Astrocyte (in vitro differentiated cells and primary cell): ENCODE data around the gene SAA2.

Experiments
- EZH2 ChIP-seq: IDR thresholded peaks from 2 replicates; pipeline ENCODE4 v1.6.1; 2012; ENCODE audit warnings: mild to moderate bottlenecking, low read length, inconsistent platforms; ENCODE audit not compliant: insufficient read depth
- TF ChIP-seq, protein P1 (sequence below): IDR thresholded peaks from 2 replicates; pipeline ENCODE4 v1.5.1; 2011; ENCODE audit warnings: low read depth, mild to moderate bottlenecking, inconsistent platforms, low read length, moderate library complexity; ENCODE audit not compliant: insufficient read depth

DNA sequence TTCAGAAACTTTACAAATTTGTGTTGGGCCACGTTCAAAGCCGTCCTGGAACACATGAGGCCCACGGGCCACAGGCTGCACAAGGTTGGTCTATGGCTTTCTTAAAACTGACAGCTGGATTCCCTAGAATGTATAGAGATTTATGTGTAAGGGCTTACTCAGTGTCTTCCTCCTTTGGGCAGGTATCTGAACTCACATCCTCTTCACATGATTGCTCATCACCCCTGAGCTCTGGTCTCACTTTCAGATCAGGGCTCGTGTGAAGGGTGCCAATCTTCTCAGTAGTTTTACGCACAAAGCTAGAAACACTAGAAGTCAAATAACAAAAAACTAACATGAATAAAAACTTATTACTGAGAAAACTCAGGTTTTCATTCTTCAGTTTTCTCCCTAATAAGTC lies 46.4 kb upstream of the SAA2 start:
- no peak for TF ChIP-seq EZH2
- TF ChIP-seq, protein P1, sequence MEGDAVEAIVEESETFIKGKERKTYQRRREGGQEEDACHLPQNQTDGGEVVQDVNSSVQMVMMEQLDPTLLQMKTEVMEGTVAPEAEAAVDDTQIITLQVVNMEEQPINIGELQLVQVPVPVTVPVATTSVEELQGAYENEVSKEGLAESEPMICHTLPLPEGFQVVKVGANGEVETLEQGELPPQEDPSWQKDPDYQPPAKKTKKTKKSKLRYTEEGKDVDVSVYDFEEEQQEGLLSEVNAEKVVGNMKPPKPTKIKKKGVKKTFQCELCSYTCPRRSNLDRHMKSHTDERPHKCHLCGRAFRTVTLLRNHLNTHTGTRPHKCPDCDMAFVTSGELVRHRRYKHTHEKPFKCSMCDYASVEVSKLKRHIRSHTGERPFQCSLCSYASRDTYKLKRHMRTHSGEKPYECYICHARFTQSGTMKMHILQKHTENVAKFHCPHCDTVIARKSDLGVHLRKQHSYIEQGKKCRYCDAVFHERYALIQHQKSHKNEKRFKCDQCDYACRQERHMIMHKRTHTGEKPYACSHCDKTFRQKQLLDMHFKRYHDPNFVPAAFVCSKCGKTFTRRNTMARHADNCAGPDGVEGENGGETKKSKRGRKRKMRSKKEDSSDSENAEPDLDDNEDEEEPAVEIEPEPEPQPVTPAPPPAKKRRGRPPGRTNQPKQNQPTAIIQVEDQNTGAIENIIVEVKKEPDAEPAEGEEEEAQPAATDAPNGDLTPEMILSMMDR: no peak
